Measurements from ENCODE around the gene DENND4A. TPM values are rescaled to one million over a fixed set of nuclear protein-coding genes. Genes with fewer than 3 reads are reported as not detected.

The DENND4A gene
- total and polyA plus RNA-seq, 9 of the 15 experiments (the other 6 are each of a cell fraction or from before 2014, with no cell fraction given) = 6.8 to 32.3 (median 19.9) TPM

GRCh38 chr15:65818927-65819562, 27.0 kb upstream of the DENND4A start:
- H3K9me1 ChIP-seq (ENCODE audit: control insufficient read depth, insufficient read depth, low read length) = no peaks in the 10 kb centered on the region
- H3K27ac ChIP-seq (ENCODE audit: extremely low read depth, low read depth, low read length) = peak overlapping the region; percentile 83
- no peaks in the 10 kb centered on the region for H3K79me2 ChIP-seq (ENCODE audit: control insufficient read depth, insufficient read depth, low read length)
- DNase-seq (ENCODE audit: extremely low read depth in 1 of 4, low spot score in 3 of 4) (peak in 3 of 4 experiments; percentile 41 to 55 (median 44)), ATAC-seq (peak; percentile 46), FAIRE-seq (peak; percentile 29)
- H3K9me3 ChIP-seq (replicated peaks; ENCODE audit: control insufficient read depth, insufficient read depth, low read depth, low read length) = no peaks in the 10 kb centered on the region
- peak overlapping the region in 1 of 2 experiments; percentile 70; a peak in 2 of 4 replicates for H3K9ac ChIP-seq (ENCODE audit: insufficient read depth in 1 of 2, low read depth in 2 of 2, low read length in 2 of 2)
- intact Hi-C loops (cut with micrococcal nuclease) = loop anchor here (1.0 to 5.0 kb wide), 2 partner anchors 14 to 77 kb away; no protein-coding TSS in a partner anchor
- POLR2A ChIA-PET = interaction anchor here (0.6 to 1.9 kb wide), 5 partner anchors 10 to 519 kb away, joined by 3 to 6 read pairs (median 4); no protein-coding TSS in a partner anchor
- H2AFZ ChIP-seq (ENCODE audit: low read depth, low read length) = peak overlapping the region; percentile 91
- no peak overlapping the region for H3K4me3 ChIP-seq
- H3K27me3 ChIP-seq (ENCODE audit: control insufficient read depth in 2 of 2, insufficient read depth in 2 of 2, low read length in 2 of 2) = no peaks in the 10 kb centered on the region
- no peaks in the 10 kb centered on the region for H4K20me1 ChIP-seq (replicated peaks; ENCODE audit: control insufficient read depth, insufficient read depth, low read length)
- H3K4me2 ChIP-seq (ENCODE audit: insufficient read depth, low read length) = peak overlapping the region; percentile 68
- BruUV-seq (replicated peaks) = no TSS peak
- no peaks in the 10 kb centered on the region for H3K36me3 ChIP-seq (ENCODE audit: control insufficient read depth, insufficient read depth, low read length)
- H3K4me1 ChIP-seq (replicated peaks in 1 of 2; ENCODE audit: control insufficient read depth in 2 of 2, insufficient read depth in 2 of 2, low read length in 2 of 2) = peaks cover 16 to 31% of the 10 kb centered on the region in 2 experiments
- CTCF ChIA-PET (ENCODE audit: low intra/inter-chr PET ratio) = no interaction called here
- WGBS (ENCODE audit: insufficient coverage, low coverage, missing lambda C conversion rate) = 15% methylated on average over 4 of the region's 4 CpGs
- in situ Hi-C loops (cut with MboI) = no loop called here
- no peak for TF ChIP-seq E2F8 (IDR thresholded peaks at IDR 0.05; ENCODE audit: low read depth, partially characterized antibody)
- TF ChIP-seq POLR2G (IDR thresholded peaks at IDR 0.05; ENCODE audit: low read depth, low read length) = no peak
- TF ChIP-seq HNRNPLL (IDR thresholded peaks at IDR 0.05; ENCODE audit: low read depth, low read length, poor library complexity, severe bottlenecking) = no peak
- TF ChIP-seq EZH2 (IDR thresholded peaks at IDR 0.05; ENCODE audit: borderline replicate concordance, low read depth, low read length) = no peak
- no peak for TF ChIP-seq ZNF586 (CRISPR knock-in tag; conservative IDR thresholded peaks at IDR 0.05)
- TF ChIP-seq ZNF444 (CRISPR knock-in tag; IDR thresholded peaks at IDR 0.05) = 0 out of 2 replicates have a peak, but pooled peaks have one; percentile 40
- peak; percentile 24; the same call in 1 of the 2 replicates for TF ChIP-seq ARID1B (IDR thresholded peaks at IDR 0.05)
- TF ChIP-seq ELF2 (CRISPR knock-in tag; IDR thresholded peaks at IDR 0.05) = 0 out of 2 replicates have a peak, but pooled peaks have one; percentile 38
- TF ChIP-seq SMAD1 (IDR thresholded peaks at IDR 0.05; ENCODE audit: low read depth, low read length, partially characterized antibody) = no peak
- TF ChIP-seq TCF15 (CRISPR knock-in tag; IDR thresholded peaks at IDR 0.05) = no peak
- TF ChIP-seq NFXL1 (CRISPR knock-in tag; IDR thresholded peaks at IDR 0.05) = no peak
- TF ChIP-seq SUPT5H (IDR thresholded peaks at IDR 0.05) = no peak
- TF ChIP-seq ZNF12 (CRISPR knock-in tag; IDR thresholded peaks at IDR 0.05) = no peak
- no peak for TF ChIP-seq SMAD2 (IDR thresholded peaks at IDR 0.05; ENCODE audit: low read depth, low read length)
- TF ChIP-seq LEF1 (IDR thresholded peaks at IDR 0.05) = peak; percentile 64
- no peak for TF ChIP-seq DACH1 (IDR thresholded peaks at IDR 0.05; ENCODE audit: partially characterized antibody)
- TF ChIP-seq SMARCC2 (IDR thresholded peaks at IDR 0.05; ENCODE audit: low read depth) = no peak
- TF ChIP-seq ZNF263 (CRISPR knock-in tag; IDR thresholded peaks at IDR 0.05; ENCODE audit: borderline replicate concordance) = no peak
- TF ChIP-seq ZNF583 (CRISPR knock-in tag; IDR thresholded peaks at IDR 0.05) = no peak
- TF ChIP-seq DMBX1 (CRISPR knock-in tag; IDR thresholded peaks at IDR 0.05; ENCODE audit: borderline replicate concordance) = no peak
- TF ChIP-seq ZNF408 (CRISPR knock-in tag; IDR thresholded peaks at IDR 0.05; ENCODE audit: low read depth) = no peak
- no peak for TF ChIP-seq POLR2A (conservative IDR thresholded peaks at IDR 0.05)
- peak; percentile 13 for TF ChIP-seq SMARCE1 (IDR thresholded peaks at IDR 0.05)
